Activated CD8-positive, alpha-beta memory T cell treated with anti-CD3 and anti-CD28 coated beads for 1 hour (primary cell): ENCODE results near the gene ASIC4.
A peak's percentile ranks its signal among the peaks of the same experiment; 100 is the strongest.

Experiments used
- DNase-seq, 2 donors: peaks; one replicate each; pipeline ENCODE4 v3.0.0-alpha.2; 2020; ENCODE audit warnings: low read depth in 1 of 2; ENCODE audit errors: extremely low read depth in 1 of 2

ASIC4 gene

GRCh38 chr2:219512524-219513216 is 1.6 kb upstream of the ASIC4 start:
- no peak for DNase-seq

- DNase-seq, result no peak
Measured at GRCh38 chr2:219513787-219514186, 495 bp upstream of the ASIC4 start.

GRCh38 chr2:219514836-219515235 is 554 bp downstream of the ASIC4 start:
- no peak for DNase-seq

- DNase-seq, result no peak
Measured at GRCh38 chr2:219515874-219516629, 1.8 kb downstream of the ASIC4 start.

GRCh38 chr2:219516888-219517287 is 2.6 kb downstream of the ASIC4 start:
- no peak for DNase-seq

GRCh38 chr2:219517954-219518778 is 3.9 kb downstream of the ASIC4 start:
- no peak for DNase-seq

- DNase-seq, result no peak
Measured at GRCh38 chr2:219519526-219519916, 5.2 kb downstream of the ASIC4 start.

- no peak for DNase-seq
Measured at GRCh38 chr2:219520079-219520478, 5.8 kb downstream of the ASIC4 start.

- no peak for DNase-seq
Measured at GRCh38 chr2:219521066-219521880, 7.0 kb downstream of the ASIC4 start.

GRCh38 chr2:219522111-219523030 is 8.1 kb downstream of the ASIC4 start:
- DNase-seq, result no peak

GRCh38 chr2:219523031-219523671 is 8.9 kb downstream of the ASIC4 start:
- no peak for DNase-seq

GRCh38 chr2:219524817-219525216 is 10.5 kb downstream of the ASIC4 start:
- DNase-seq, result no peak

- no peak for DNase-seq
Measured at GRCh38 chr2:219525533-219526232, 11.4 kb downstream of the ASIC4 start.

- no peak for DNase-seq
Measured at GRCh38 chr2:219526320-219527075, 12.2 kb downstream of the ASIC4 start.

GRCh38 chr2:219527076-219527394 is 12.8 kb downstream of the ASIC4 start:
- no peak for DNase-seq

- DNase-seq, result no peak
Measured at GRCh38 chr2:219527472-219527871, 13.2 kb downstream of the ASIC4 start.

GRCh38 chr2:219530048-219530963 is 16.0 kb downstream of the ASIC4 start:
- DNase-seq, result peak; percentile 62 to 84
